ENCODE data around the gene RASGRF1. TPM values are rescaled to one million over a fixed set of nuclear protein-coding genes. Genes with fewer than 3 reads are reported as not detected.
A peak's percentile ranks its signal among the peaks of the same experiment; 100 is the strongest.

The RASGRF1 gene
- polyA plus RNA-seq, 3 donors = 0.11 TPM; not detected in 2

GRCh38 chr15:78930577-78931388, 159.8 kb downstream of the RASGRF1 start:
- Histone ChIP-seq H3K4me2 (replicated peaks; ENCODE audit: extremely low read depth, low read length, poor library complexity, severe bottlenecking) (no peak overlapping the region), H3K79me2 (ENCODE audit: insufficient read depth, low read length) (peaks cover 63% of the 10 kb centered on the region), H3K4me3 (replicated peaks in 1 of 3; ENCODE audit: low read depth in 2 of 3, low read length in 3 of 3) (no peak overlapping the region), H3K27ac (ENCODE audit: low read depth in 1 of 2, low read length in 2 of 2) (peak overlapping the region in 1 of 2 donors; percentile 40), H4K20me1 (ENCODE audit: insufficient read depth, low read length) (peaks cover 69% of the 10 kb centered on the region), H3K9me3 (replicated peaks in 1 of 2; ENCODE audit: control insufficient read depth in 1 of 2, insufficient read depth in 1 of 2, low read length in 2 of 2) (no peaks in the 10 kb centered on the region), H3K4me1 (ENCODE audit: control insufficient read depth in 1 of 2, insufficient read depth in 2 of 2, low read length in 2 of 2) (peaks cover 50 to 52% of the 10 kb centered on the region in 2 donors), H3K9ac (ENCODE audit: insufficient read depth, low read length, poor library complexity, severe bottlenecking) (no peak overlapping the region), H3K36me3 (replicated peaks in 1 of 2; ENCODE audit: control insufficient read depth in 1 of 2, insufficient read depth in 2 of 2, low read length in 2 of 2) (peaks cover 94 to 98% of the 10 kb centered on the region in 2 donors), H2AFZ (ENCODE audit: insufficient read depth, low read depth, low read length, poor library complexity, severe bottlenecking) (no peak overlapping the region), H3K27me3 (ENCODE audit: control insufficient read depth in 2 of 2, insufficient read depth in 2 of 2, low read length in 2 of 2) (no peaks in the 10 kb centered on the region)
- H3K4me1 Mint-ChIP-seq = peaks cover 40% of the 10 kb centered on the region
- peak overlapping the region in 5 of 7 donors; percentile 26 to 82 (median 59) for H3K27ac Mint-ChIP-seq
- WGBS (ENCODE audit: insufficient coverage) = 96% methylated on average over 7 of the region's 11 CpGs
- intact Hi-C loops (cut with micrococcal nuclease) = no loop called here
- no peaks in the 10 kb centered on the region for H3K9me3 Mint-ChIP-seq
- no peak for DNase-seq
- TF ChIP-seq CTCF (IDR thresholded peaks at IDR 0.05) = no peak
- peaks cover 90 to 99% of the 10 kb centered on the region in 2 donors for H3K36me3 Mint-ChIP-seq
- peaks cover 0 to 2% (median 0%) of the 10 kb centered on the region in 3 donors for H3K27me3 Mint-ChIP-seq (ENCODE audit: low read depth in 3 of 3)
- H3K4me3 Mint-ChIP-seq = no peak overlapping the region

DNA sequence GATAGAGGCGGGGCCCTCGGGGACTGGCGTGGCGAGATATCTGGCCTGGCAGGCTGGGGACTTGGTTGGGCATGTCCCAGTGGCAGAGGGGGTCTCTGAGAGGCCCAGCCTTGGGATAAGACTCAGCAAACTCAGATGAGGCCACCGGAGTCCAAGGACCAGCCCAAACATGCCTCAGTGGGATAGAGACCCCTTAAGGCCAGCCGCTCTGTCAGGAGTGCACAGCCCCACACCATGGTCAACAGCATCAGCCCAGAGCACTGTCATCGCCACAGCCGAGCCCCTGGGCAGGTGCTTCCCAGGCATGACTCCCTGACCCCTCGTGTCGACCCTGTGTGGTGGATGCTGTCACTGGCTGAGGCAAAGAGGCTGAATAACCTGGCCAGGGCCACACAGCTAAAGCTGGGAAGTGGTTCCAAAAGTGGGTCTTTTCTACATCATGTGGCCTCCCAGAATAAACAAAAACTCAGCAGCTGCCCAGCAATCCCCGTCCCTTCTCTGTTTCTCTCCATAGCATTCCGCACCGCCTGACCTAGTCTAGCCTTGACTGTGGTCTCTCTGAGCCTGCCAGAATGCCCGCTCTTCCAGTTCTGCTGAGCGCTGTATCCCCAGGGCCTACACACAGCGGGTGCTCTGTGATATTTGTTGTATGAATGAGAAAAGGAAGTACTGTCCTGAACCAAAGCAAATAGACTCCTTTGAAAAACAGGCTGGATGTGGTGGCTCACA, 160.9 kb downstream of the RASGRF1 start:
- H3K9me3 ChIP-seq (replicated peaks in 1 of 2; ENCODE audit: control insufficient read depth in 1 of 2, insufficient read depth in 1 of 2, low read length in 2 of 2) = no peaks in the 10 kb centered on the region
- intact Hi-C loops (cut with micrococcal nuclease) = no loop called here
- Mint-ChIP-seq H3K36me3 (peaks cover 91 to 99% of the 10 kb centered on the region in 2 donors), H3K9me3 (no peaks in the 10 kb centered on the region), H3K27me3 (ENCODE audit: low read depth in 3 of 3) (peaks cover 0 to 2% (median 0%) of the 10 kb centered on the region in 3 donors), H3K27ac (peak overlapping the region in 3 of 7 donors; percentile 27 to 88 (median 69)), H3K4me3 (no peak overlapping the region), H3K4me1 (peaks cover 33% of the 10 kb centered on the region)
- peaks cover 39 to 44% of the 10 kb centered on the region in 2 donors for H3K4me1 ChIP-seq (ENCODE audit: control insufficient read depth in 1 of 2, insufficient read depth in 2 of 2, low read length in 2 of 2)
- H4K20me1 ChIP-seq (ENCODE audit: insufficient read depth, low read length) = peaks cover 79% of the 10 kb centered on the region
- peaks cover 94 to 98% of the 10 kb centered on the region in 2 donors for H3K36me3 ChIP-seq (replicated peaks in 1 of 2; ENCODE audit: control insufficient read depth in 1 of 2, insufficient read depth in 2 of 2, low read length in 2 of 2)
- TF ChIP-seq CTCF (IDR thresholded peaks at IDR 0.05) = no peak
- no peak for DNase-seq
- H3K79me2 ChIP-seq (ENCODE audit: insufficient read depth, low read length) = peaks cover 62% of the 10 kb centered on the region
- H2AFZ ChIP-seq (ENCODE audit: insufficient read depth, low read depth, low read length, poor library complexity, severe bottlenecking) = no peak overlapping the region
- H3K9ac ChIP-seq (ENCODE audit: insufficient read depth, low read length, poor library complexity, severe bottlenecking) = no peak overlapping the region
- H3K27ac ChIP-seq (ENCODE audit: low read depth in 1 of 2, low read length in 2 of 2) = peak overlapping the region in 1 of 2 donors; percentile 60
- H3K4me3 ChIP-seq (replicated peaks in 1 of 3; ENCODE audit: low read depth in 2 of 3, low read length in 3 of 3) = no peak overlapping the region
- 94% methylated on average over 13 of the region's 16 CpGs for WGBS (ENCODE audit: insufficient coverage)
- no peaks in the 10 kb centered on the region for H3K27me3 ChIP-seq (ENCODE audit: control insufficient read depth in 2 of 2, insufficient read depth in 2 of 2, low read length in 2 of 2)
- no peak overlapping the region for H3K4me2 ChIP-seq (replicated peaks; ENCODE audit: extremely low read depth, low read length, poor library complexity, severe bottlenecking)
